ENCODE measurements around the gene ZNF14. TPM values are rescaled to one million over a fixed set of nuclear protein-coding genes. Genes with fewer than 3 reads are reported as not detected.

Gene ZNF14
- polyA plus RNA-seq, 1 experiment = 1.2 TPM

- H3K36me3 ChIP-seq (ENCODE audit: control insufficient read depth, insufficient read depth, low read length) = peaks cover 21% of the 10 kb centered on the region
- POLR2A ChIA-PET = no interaction called here
- no peak overlapping the region for H3K4me3 ChIP-seq (ENCODE audit: low read depth, low read length)
- TF ChIP-seq, protein P1, sequence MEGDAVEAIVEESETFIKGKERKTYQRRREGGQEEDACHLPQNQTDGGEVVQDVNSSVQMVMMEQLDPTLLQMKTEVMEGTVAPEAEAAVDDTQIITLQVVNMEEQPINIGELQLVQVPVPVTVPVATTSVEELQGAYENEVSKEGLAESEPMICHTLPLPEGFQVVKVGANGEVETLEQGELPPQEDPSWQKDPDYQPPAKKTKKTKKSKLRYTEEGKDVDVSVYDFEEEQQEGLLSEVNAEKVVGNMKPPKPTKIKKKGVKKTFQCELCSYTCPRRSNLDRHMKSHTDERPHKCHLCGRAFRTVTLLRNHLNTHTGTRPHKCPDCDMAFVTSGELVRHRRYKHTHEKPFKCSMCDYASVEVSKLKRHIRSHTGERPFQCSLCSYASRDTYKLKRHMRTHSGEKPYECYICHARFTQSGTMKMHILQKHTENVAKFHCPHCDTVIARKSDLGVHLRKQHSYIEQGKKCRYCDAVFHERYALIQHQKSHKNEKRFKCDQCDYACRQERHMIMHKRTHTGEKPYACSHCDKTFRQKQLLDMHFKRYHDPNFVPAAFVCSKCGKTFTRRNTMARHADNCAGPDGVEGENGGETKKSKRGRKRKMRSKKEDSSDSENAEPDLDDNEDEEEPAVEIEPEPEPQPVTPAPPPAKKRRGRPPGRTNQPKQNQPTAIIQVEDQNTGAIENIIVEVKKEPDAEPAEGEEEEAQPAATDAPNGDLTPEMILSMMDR (IDR thresholded peaks at IDR 0.05; ENCODE audit: insufficient read depth, low read depth, low read length) = no peak
- H3K27me3 ChIP-seq (ENCODE audit: control insufficient read depth, insufficient read depth, low read length) = no peaks in the 10 kb centered on the region
- CTCF ChIA-PET = interaction anchor here (1.1 to 1.3 kb wide), 2 partner anchors 130 to 132 kb away, joined by 3 read pairs; no protein-coding TSS in a partner anchor
- DNase-seq (ENCODE audit: low read depth) = no peak
These were observed 71.7 kb downstream of the ZNF14 start for GRCh38 chr19:19661141-19661674.

Small RNA genes within 50 kb of the gene (small RNA-seq; reads per million reads assigned to genes)
- gene AC011458.2 (ENCODE audit: insufficient read length, low read depth, low replicate concordance) (not detected), gene AC011477.5 (ENCODE audit: insufficient read length, low read depth, low replicate concordance) (not detected)

Other genes starting within 250 kb of the ZNF14 start
- gene TSSK6, start 217.6 kb downstream of the ZNF14 start, polyA plus RNA-seq (2011; rRNA removed) = 0.98 and 1.7 TPM in 2 replicates
- 495 and 597 TPM in 2 replicates for gene NDUFA13, start 216.9 kb downstream of the ZNF14 start, polyA plus RNA-seq (2011; rRNA removed)
- gene YJEFN3, start 204.2 kb downstream of the ZNF14 start, polyA plus RNA-seq (2011; rRNA removed) = 0.94 and 1.1 TPM in 2 replicates
- gene CILP2, start 194.8 kb downstream of the ZNF14 start, polyA plus RNA-seq (2011; rRNA removed) = 0.39 and 0.77 TPM in 2 replicates
- 1.3 and 1.9 TPM in 2 replicates for gene PBX4, start 114.4 kb downstream of the ZNF14 start, polyA plus RNA-seq (2011; rRNA removed)
- 2.1 and 2.4 TPM in 2 replicates for gene LPAR2, start 104.9 kb downstream of the ZNF14 start, polyA plus RNA-seq (2011; rRNA removed)
- 3.8 and 4.4 TPM in 2 replicates for gene GMIP, start 89.5 kb downstream of the ZNF14 start, polyA plus RNA-seq (2011; rRNA removed)
- 11.1 and 27.9 TPM in 2 replicates for gene ATP13A1, start 69.4 kb downstream of the ZNF14 start, polyA plus RNA-seq (2011; rRNA removed)
- 2.5 and 4.5 TPM in 2 replicates for gene ZNF101, start 64.3 kb downstream of the ZNF14 start, polyA plus RNA-seq (2011; rRNA removed)
- 3.9 and 7.2 TPM in 2 replicates for gene ZNF506, start 88.6 kb upstream of the ZNF14 start, polyA plus RNA-seq (2011; rRNA removed)
- gene ZNF253, start 132.8 kb upstream of the ZNF14 start, polyA plus RNA-seq (2011; rRNA removed) = 0.67 and 1.6 TPM in 2 replicates
- gene ZNF93, start 167.8 kb upstream of the ZNF14 start, polyA plus RNA-seq (2011; rRNA removed) = 4.3 and 5.2 TPM in 2 replicates

All from BJ (cell line).